Astrocyte of the cerebellum (primary cell): ENCODE data around the gene IDUA.

Source experiments
- DNase-seq: peaks from one replicate; pipeline ENCODE4 v3.0.0-alpha.2; 2011; ENCODE audit warnings: low read depth
- H3K4me3 ChIP-seq: 2 replicates; pipeline ENCODE4 v1.5.1; 2011; ENCODE audit warnings: mild to moderate bottlenecking, low read depth, low read length, moderate library complexity
- in situ Hi-C: cut with HindIII; loops from 2 replicates; pipeline ENCODE4 v1.10.0; 2017; ENCODE audit warnings: low sequenced_read_pairs
- TF ChIP-seq, protein P1 (sequence below): IDR thresholded peaks from 2 replicates; pipeline ENCODE4 v1.5.1; 2012; ENCODE audit warnings: low read length, low read depth, moderate library complexity, mild to moderate bottlenecking; ENCODE audit errors: missing control alignments

Gene IDUA

DNA sequence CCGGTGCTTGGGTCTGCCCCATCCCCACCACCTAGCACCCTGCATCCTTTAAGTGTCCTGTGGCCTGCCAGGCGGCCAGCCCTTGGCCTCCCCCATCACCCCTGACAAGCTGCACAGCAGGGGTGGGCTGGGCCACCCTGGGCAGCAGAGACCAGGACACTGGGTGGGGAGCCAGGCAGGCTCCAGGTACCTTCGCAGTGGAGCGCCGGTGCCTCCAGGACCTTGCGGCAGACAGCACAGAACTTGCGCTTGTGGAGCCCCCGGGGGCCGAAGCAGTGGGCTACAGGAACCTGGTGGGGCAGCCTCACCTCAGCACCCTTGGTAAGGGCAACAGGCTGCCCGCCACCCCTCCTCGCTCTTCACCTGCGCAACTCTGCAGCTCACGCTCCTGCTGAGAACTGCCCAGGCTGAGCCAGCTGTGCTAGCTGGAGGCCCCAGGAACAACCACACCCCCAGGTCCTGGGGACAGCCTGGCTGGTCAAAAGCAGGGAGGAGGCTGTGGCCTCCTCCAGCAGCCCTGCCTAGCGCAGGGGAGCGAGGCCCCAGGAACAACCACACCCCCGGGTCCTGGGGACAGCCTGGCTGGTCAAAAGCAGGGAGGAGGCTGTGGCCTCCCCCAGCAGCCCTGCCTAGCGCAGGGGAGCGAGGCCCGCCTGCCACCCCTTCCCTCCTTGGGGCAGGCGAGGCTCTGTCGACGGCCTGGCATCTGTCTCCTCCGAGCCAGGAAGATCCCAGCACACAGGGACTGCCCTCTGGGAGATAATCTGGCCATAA, 18.0 kb upstream of the IDUA start:
- in situ Hi-C loops = no loop called here
- no peak for DNase-seq
- TF ChIP-seq, protein P1, sequence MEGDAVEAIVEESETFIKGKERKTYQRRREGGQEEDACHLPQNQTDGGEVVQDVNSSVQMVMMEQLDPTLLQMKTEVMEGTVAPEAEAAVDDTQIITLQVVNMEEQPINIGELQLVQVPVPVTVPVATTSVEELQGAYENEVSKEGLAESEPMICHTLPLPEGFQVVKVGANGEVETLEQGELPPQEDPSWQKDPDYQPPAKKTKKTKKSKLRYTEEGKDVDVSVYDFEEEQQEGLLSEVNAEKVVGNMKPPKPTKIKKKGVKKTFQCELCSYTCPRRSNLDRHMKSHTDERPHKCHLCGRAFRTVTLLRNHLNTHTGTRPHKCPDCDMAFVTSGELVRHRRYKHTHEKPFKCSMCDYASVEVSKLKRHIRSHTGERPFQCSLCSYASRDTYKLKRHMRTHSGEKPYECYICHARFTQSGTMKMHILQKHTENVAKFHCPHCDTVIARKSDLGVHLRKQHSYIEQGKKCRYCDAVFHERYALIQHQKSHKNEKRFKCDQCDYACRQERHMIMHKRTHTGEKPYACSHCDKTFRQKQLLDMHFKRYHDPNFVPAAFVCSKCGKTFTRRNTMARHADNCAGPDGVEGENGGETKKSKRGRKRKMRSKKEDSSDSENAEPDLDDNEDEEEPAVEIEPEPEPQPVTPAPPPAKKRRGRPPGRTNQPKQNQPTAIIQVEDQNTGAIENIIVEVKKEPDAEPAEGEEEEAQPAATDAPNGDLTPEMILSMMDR = no peak
- H3K4me3 ChIP-seq = no peak overlapping the region

DNA sequence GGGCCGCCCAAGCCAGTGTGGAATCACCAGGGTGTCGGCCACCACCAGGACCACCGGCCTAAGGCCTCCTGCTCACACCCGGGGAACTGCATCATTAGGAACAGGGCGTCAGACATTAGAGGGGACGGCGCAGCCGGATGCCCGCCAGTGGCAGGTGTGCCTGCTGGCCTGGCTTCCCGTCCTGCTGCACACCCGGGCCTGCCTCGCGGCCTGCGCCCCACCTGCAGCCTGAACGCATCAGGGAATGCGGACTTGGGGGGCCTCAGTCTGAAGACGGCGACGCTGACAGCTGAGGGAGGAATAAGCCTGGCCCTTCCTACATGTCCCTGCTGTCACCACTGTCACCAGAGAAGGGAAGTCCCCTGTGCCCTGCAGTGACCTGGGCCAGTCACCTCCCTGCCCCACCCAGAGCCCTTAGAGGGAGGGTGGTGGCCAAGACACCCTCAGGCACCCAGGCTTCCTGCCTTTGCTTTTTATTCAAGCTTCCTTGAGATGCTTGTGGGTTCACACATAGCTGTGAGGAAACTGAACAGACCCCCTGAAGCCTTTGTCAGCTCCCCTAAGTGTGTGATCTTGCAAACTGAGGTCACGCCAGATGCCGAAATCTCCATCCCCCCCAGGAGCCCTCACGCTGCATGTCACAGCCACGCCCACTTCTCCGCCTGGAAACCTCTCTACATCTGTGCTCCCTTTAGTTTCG, 16.6 kb upstream of the IDUA start:
- TF ChIP-seq, protein P1 = no peak
- no peak overlapping the region for H3K4me3 ChIP-seq
- in situ Hi-C loops = loop anchor here (5.0 kb wide), 2 partner anchors 38 to 62 kb away; partner anchors contain the start of genes GAK and TMEM175
- no peak for DNase-seq

DNA sequence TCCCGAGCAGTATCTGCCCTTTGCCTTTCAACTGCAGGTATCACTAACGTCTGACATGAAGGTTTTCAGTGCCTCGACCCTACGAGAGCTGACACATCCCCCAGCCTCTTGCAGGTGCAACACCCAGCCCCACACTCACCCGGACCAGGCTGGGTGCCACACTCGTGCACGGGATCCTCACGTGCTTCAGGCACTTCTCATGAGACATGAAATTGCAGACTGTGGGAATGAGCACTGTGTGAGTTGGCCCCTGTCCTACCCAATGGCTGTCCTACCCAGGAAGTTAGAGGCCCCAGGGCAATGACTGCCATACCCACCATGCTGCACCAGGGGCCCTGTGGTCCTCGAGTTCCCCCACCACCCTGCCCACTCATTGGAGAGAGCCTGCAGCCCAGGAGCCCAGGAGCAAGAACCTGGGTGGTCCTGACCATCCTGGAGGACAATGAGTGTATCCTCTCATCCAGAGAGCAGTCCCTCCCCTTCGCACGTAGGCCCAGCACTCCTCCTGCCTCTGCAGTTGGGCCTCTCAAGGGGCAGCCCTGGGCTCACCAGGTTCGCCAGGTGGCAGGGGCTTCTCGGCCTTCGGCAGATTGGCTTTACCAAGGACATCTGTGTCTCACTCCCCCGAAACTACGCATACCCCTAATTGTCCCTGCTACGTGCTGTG, 15.9 kb upstream of the IDUA start:
- in situ Hi-C loops = loop anchor here (5.0 kb wide), 2 partner anchors 39 to 61 kb away; partner anchors contain the start of genes GAK and TMEM175
- no peak overlapping the region for H3K4me3 ChIP-seq
- DNase-seq = no peak
- TF ChIP-seq, protein P1 = no peak

DNA sequence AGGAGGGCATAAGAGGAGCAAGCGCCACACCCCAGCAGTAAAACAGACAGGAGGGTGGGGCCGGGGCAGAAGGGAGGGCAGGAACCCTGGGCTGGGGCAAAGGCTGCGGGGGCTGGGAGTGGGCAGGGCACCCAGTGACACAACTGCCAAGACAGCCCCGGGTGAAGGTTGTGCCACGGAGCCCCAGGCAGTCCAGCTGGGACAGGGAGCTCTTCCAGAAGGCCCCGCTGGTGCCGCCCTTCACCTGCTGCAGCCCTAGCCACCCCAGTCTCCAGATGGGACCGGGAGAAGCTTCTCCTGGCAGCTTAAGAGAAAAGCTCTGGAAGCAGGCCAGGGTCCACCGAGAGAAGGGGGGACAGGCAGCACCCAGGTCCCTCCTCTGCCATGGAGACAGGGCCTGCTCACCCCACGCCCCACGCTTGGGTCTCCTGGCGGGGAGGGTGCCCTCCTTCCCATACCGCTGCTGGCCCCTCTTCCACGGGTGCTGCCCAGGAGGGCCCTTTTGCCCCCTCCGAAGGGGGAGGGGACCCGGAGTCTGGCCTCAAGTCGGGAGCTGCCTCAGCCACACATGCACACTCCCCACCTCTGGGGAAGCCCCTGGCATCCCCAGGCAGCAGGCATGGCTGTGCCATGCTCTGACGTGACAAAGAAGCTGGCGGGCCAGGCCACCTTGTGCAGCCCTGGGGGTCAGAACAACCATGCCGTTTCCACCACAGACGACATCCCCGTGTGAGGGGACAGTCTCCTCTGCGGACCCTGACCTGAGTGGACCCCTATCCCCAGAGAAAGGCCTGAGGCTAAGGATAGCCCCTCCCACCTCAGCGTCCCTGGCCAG, 15.0 kb upstream of the IDUA start:
- in situ Hi-C loops = loop anchor here (5.0 kb wide), 2 partner anchors 40 to 60 kb away; partner anchors contain the start of genes GAK and TMEM175
- TF ChIP-seq, protein P1 = no peak
- H3K4me3 ChIP-seq = peak overlapping the region; percentile 67
- no peak for DNase-seq

DNA sequence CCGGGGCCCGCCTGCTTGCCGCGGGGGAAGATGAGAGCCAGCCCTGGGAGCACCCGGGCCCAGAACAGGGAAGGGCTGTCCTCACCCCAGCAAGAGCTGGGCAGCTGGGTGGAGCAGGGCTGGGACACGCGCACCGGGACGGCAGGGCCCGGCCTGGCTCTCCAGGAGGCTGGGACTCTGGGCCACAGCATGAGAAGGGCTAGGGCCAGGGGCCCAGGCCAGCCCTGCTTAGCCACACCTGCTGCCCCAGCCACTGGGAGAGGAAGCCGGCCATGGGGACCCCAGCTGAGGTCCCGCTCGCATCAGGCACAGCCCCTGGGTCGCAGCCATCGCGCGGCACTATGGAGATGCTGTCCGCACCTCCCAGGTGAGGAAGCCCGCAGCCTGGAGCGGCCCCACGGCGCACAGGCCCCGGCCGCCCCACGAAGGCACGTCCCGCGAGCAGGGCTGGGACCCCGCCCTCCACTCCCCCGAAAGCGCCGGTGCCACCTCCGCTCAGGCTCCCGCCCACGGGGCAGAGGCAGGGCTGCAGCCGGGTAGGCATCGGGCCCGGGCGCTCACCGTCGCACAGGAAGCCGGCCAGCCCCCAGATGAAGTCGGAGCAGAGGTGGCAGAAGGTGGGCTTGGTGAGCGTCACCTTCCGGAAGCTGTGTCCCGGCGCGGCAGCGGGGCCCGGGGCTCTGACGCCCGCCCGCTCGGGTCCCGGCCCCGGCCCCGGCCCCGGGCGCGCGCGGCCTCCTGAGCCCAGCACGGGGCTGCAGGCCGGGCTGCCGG, 14.0 kb upstream of the IDUA start:
- DNase-seq = no peak
- in situ Hi-C loops = loop anchor here (5.0 kb wide), 2 partner anchors 41 to 59 kb away; partner anchors contain the start of genes GAK and TMEM175
- TF ChIP-seq, protein P1 = no peak
- peak overlapping the region; percentile 67 for H3K4me3 ChIP-seq
